Left renal cortex interstitium (tissue), 4 donors: ENCODE measurements around the gene GPC5. TPM values are rescaled to one million over a fixed set of nuclear protein-coding genes. Genes with fewer than 3 reads are reported as not detected.

Experiments
- DNase-seq, 4 donors: peaks; one replicate each; pipeline ENCODE4 v3.0.0-alpha.2; 2013; ENCODE audit warnings: low read depth in 4 of 4, low spot score in 2 of 4, missing footprints in 1 of 4
- polyA plus RNA-seq, 4 donors: library from polyadenylated mRNA; unstranded; fragments of 120-200 nt; gene quantifications; one replicate each; pipeline ENCODE4 v1.2.1, GENCODE V29; 2013; ENCODE audit not compliant: insufficient read length in 4 of 4

Gene GPC5
- polyA plus RNA-seq, 4 donors: 3.1 to 8.6 (median 3.8) TPM

DNA sequence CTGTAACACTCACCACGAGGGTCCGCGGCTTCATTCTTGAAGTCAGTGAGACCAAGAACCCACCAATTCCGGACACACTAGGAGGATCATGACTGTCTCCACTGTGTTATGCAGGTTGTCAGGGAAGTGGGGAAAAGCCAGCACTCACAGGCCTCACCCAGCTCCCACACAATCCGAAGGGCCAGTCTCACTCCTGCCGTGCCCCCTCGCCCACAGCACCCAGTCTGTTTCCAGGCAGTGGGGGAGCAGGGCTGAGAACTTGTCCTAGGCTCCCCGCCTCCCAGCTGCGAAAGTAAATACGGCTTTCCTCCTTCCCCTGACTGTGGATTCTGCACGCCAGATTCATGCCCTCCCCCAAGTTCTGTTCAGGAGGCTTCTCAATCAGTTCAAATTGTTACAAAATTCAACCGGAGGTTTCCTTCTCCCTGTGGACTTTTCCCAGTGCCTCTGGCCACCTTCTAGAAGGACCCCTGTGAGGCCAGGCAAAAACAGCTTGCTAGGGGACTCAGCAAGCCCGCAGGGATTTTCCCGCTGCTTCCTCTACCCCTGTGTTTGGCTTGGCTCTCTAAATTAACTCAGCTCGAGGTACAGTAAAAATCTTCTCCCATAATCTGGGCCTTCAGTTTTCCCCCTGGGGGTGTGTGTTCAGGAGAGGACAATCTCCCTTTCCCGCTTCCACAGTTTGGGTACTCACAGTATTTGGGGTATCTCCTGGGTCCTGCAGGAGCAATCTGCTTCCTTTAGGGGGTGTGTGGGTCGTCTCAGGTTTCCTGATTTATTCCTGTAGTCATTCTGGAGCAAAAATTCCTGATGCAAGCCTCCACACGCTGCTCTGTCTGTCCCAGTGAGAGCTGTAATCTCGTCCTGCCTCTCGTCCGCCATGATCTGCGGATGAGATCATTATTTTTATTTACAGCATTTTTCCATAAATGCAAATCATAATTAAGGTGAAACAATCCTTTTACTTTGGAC, 899.8 kb downstream of the GPC5 start:
- no peak for DNase-seq

DNA sequence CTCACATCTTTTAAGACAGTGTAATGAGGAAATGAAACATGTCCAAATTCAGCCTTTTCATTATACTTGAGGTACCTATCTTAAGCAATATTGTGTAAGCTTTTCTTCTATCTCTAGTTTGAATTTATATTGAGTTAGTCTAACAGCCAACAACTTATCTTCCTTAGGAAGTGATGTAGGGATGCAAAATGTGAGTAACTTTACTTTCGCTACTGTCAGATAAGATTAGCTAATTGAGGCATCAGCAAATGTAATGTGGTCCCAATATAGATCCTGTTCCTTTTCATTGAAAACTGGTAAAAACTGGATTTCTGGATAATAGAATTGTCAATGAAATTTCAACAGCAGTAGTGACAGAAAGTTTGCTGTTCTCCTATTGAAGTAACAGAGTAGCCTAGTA, 902.2 kb downstream of the GPC5 start:
- DNase-seq: no peak

DNA sequence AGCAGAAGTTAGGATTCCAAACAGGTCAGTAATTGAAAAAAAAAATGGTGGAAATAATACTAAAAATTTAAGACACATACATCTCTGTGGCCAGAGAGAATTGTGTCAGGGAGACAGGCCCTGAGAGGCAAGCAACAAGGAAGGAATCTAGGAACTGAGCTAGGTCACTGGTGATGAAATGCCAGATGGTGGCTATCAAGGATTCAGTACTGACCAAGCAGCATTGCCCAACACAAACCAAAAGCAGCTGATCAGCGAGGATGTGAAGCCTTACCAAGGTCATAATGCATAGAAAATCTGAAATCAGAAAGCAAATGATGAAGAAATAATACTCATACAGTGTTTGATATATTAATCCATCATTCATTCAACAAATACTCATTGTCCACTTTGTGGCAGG, 905.0 kb downstream of the GPC5 start:
- DNase-seq: no peak

DNA sequence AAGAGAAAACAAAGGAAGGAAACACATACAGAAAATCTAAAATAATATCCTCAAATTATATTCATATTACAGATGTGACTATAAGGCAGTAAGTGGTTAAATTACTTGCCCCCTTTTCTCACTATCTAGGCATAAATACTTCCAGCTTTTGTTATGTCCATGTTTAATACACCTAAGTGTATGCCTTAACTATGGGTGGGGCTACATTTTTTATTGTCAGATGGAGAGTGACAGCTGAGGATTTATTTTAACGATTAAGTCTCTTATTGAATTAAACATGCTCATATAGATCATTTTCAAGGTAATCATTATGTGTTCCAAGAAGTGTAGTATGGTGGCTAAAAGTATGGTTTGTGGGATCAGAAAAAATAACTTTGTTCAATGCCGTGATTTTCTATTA, 909.3 kb downstream of the GPC5 start:
- no peak for DNase-seq

DNA sequence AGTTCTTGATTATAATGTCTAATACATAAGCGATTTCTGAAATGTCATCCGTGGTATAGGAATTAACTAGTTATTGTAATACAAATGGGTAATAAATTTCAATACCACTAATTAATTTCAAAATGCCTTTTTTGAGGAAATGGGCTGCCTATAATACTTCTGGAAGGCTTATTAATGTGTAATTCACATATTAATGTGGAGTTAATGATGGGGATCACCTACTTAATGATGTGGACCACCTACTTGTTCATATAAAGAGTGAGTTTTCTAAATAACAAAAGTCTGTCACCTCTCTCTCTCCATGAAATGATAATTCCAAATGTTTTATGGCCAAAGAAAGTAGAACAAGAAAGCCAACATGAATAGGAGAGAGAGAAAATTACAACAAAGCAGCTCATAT, 914.4 kb downstream of the GPC5 start:
- DNase-seq: no peak

DNA sequence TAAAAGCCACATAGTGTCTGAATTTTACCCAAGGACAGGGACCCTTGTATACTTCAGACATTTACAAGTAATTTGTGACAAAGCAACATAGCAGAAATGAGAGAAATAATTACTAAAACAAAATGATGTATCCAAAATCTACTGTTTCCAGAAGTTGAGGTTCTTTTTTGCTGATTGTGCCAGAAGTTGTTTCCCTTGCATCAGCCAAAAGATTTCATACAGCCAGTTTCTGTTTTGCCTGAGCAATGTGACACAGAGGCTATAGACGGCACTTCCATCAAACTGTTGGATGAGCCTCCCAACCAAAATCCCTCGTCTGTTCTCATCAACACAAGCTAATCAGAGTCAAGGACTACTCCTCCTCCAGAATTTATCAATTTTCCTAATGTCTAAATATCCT, 915.0 kb downstream of the GPC5 start:
- DNase-seq: no peak

DNA sequence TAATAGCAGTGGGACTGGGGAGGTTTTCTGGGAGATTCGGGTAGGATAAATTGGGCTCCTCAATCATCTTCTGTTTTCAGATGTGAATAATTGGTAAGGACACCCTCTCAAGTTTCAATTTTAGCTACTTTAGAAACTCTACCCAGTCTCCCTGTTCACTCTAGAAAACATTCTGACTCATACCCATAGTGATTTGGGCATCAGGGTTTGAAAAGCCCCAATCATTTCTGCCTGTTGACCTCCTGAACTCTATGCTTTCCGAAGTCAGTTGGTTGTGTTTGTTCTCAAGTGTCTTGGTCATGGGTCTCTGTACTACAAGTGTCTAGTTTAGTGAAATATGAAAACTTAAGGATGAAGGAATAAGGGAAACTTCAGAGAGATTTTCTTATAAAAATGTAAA, 916.8 kb downstream of the GPC5 start:
- no peak for DNase-seq

DNA sequence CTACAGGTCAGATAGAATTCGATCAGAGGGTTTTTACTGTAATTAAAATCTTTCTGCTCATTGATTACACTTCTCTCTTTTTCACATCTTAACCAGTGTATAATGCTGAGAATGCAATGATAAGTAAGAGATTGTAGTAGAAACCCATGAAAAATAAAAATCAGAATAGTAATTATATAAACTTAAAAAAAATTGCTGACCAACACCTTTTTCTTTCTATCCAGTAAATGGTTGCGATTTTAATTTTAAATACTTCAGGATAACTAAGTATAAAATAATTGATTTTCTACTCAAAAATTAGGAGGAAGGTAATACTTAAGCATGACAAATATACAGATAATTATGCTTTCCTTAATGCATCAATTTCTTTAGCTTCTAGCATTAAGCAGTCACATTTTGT, 917.6 kb downstream of the GPC5 start:
- DNase-seq: no peak

DNA sequence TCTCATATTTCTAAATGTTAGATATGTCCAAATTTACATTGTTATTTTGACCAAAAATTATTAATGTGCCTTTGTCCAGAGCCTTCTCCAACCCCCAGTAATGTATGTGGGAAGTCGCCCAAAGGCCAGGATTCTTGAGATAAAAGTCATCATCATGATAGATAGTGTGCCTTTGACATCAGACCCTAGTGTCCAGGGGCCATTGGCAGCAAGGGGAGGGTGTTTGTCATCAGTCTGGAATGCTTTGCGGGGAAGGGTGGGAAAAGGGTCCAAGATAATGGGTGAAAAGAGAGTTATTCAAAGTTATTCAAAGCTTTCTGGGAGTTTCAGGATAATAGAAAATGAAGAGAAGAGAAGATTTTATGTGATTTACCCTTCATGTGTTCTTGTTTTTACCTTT, 918.6 kb downstream of the GPC5 start:
- no peak for DNase-seq

DNA sequence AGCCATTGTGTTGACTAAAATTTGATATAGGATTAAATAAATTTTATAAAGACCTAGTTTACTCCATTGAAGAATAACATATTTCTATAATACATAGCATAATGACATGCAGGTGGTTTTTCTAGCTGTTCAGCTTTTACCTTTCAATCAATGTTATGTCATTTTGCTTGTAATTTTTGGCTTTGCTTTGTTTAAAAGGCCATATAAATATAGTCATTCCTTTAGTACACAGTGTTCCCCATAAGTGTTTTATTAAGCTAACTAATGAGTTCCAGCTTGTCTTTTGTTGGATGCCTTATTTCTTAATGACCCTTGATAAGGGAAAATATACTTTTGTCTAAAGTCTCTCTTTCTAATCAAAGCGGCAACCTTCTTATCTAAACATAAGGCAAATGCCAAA, 921.9 kb downstream of the GPC5 start:
- DNase-seq: no peak

DNA sequence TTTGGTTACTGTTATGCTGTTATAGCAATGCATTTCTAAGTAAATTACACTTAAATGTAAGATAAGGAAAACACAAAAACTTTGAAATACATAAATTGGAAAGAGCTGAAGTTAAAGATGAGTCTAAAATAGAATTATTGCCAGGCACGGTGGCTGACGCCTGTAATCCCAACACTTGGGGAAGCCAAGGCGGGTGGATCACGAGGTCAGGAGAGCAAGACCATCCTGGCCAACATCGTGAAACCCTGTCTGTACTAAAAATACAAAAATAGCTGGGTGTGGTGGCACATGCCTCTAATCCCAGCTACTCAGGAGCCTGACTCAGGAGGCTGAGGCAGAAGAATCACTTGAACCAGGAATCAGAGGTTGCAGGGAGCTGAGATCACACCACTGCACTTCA, 922.8 kb downstream of the GPC5 start:
- no peak for DNase-seq

DNA sequence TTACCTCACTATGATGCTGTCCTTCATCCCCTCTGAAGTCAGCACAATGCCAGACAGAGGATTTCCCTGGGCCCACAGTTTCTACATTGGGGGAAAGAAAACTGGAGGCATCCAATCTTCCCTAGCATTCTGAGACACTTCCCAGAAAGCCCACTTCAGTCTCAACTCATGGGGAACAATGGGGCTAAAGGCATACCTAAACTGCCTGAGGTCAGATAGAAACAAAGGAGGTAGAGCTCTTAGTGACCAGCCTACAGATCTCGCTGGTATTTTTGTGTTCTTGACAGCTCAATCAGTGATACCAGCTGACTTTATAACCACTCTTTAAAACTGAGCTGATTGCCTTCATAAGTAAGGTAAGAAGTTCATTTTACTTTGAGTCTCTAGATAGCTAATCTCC, 947.2 kb downstream of the GPC5 start:
- DNase-seq: no peak

DNA sequence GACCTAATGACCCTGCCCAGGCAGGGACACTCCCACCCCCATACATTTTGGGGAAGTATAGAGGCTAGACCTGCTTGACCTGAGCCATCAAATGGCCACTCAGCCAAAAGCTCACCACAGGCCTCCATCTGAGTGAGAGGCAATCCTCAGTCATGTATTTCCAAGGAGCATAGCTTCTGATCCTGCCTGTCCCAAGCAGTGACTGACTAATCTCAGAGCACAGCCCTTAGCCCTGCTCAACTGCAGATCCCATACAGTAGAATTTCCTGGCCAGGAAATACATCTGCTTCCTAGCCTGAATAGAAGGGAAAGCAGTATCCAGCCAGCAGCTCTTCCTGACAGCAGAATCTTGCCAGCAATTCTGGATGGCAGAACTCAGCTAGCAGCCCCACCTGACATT, 947.6 kb downstream of the GPC5 start:
- no peak for DNase-seq

DNA sequence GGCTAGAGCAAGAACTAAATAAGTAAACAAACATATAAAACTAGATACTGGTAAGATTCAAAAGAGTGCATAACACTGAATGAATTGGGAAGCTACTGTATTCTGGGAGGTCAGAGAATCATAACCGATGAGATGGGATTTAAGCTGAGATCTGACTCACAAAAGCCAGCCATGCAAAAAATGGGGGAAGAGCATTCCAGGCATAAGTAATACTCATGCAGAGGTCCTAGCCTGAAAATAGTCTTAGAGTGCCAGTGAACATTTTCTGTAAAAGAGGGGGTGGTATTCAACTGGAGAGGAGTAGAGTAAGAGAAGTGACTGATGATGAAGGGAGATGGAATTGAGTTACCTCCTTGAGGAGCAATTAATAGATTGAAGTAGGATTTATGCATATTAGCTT, 956.2 kb downstream of the GPC5 start:
- DNase-seq: no peak

DNA sequence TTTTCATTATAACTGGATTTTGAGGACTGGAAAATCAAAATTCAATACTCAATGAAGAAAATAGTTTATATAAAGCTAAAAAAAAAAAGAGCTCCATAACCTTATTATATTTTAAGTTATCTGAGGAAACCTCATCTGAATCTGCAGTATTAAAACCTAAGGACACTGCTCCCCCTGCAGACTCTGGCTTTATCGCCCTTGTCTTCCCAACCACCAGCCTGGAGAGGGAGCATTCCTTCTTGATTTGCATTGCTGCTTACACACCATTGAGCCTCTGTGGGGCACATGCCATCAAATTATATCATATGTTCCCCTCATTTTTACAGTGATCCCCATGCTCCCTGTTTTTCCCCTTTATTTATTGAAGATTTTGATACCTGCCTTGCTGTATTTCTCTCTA, 956.8 kb downstream of the GPC5 start:
- DNase-seq: no peak

DNA sequence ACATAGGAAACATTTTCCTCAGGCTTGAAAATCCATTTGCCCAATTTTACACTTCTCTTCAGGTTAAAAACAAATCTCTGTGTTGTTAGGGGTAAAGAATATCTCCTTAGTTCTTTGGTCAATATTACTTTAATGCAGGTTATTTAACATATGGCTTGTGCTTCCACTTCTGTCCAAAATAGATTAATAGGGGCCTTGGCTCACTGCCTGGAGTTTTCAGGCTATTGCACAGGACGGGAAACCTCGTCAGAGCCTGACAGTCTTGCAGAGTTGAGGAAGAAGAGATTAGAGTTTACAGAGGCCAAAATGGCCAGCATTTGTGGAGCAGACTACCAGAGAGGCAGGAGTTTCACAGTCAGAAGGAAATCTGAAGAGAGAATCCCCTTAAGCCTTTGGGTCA, 964.3 kb downstream of the GPC5 start:
- DNase-seq: peak; percentile 7 to 32 (median 17)

DNA sequence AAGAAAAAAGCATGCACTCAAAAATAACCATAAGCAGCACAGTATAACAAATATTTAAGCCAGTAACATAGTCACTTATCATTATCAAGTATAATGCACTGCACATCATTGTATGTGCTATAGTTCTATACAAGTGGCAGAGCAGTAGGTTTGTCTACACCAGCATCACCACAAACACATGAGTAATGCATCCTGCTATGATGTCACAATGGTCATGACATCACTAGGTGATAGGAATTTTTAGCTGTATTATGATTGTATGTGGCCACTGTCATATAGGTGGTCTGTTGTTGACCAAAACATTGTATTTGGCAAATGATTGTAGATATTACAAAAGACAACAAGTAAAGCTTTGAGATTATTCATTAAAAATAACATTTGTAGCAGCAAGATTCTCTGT, 967.5 kb downstream of the GPC5 start:
- no peak for DNase-seq

DNA sequence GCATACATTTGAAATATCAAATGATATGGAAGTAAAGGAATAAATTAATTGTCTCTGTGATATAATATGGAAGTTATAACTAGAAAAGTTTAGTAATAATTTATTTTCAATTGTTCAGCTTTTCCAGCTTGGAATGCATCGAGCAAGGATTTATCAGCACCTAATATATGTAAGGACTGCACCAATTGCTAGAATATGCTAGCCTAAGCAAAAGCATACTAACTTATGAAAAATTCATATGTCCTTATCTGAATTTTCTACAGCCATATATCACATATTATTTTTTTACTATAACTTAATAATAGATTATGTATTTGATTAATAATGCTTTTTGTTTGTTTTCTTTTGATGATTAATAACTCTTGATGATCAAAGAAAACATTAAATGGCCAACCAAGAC, 979.0 kb downstream of the GPC5 start:
- no peak for DNase-seq

DNA sequence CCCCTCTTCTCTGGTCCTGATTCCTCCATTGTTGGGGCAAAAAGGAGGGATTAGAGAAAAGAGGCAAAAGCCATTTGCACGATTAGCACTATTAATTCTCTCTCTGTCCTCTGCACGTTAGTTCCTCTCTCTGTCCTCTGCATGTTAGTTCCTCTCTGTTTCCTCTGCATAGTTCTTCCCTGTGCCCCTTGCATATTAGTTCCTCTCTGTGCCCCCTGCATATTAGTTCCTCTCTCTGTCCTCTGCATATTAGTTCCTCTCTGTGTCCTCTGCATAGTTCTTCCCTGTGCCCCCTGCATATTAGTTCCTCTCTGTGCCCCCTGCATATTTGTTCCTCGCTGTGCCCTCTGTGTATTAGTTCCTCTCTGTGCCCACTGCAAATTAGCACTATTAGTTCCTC, 981.0 kb downstream of the GPC5 start:
- DNase-seq: no peak

DNA sequence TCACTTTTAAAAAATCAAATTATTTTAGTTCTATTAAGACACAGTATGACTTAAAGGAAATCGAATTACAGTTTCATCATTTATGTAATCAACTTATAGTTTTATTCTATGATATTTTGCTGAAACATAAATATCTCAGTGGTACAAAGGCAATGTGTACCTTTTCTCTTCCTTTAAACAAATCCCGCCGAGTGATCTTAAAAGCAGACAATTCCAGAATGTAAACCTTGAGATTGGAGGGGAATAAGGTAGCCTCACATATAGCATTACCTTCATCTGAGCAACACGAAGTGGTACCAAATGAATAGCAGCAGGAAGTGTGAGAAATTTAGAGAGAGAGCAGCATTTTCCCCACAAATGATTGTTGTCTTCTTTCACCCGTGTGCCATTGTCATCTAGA, 986.0 kb downstream of the GPC5 start:
- DNase-seq: no peak

DNA sequence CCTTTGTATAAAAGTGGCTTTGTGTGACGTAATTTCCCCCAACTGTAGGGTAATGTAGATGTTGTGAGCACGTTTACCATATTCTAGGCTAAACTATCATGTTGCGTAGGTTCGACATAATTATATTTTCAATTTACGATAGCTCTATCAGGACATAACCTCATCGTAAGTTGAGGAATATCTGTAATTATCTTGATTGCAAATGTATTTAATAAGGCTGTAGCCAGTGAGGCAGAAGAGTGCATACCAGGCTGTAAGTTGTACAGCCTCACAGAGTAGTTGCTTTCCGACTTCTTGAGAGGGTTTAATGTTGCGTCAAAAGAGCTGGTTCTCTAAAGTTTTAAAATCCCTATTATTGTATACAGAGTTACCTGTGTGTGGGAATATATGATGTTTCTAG, 988.8 kb downstream of the GPC5 start:
- DNase-seq: no peak

DNA sequence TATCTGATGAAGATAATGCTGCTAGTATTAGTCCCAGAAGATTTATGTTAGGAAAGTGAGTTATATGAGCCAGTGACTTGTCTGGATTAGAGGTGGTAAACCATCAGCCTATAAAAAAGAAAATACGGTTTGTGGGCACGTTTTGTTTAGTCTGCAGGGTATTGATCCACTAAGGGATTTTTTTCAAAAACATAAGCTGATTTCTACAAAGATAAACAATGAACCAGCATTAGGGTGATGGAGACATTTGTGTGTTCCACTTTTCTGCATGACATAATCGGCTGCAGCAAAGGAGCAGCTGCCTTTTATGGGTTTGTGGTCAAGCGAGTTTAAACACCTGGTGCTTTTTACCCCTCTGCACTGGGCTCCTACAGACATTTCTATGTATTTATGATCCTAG, 991.8 kb downstream of the GPC5 start:
- DNase-seq: peak in 1 of 4 donors; percentile 2

DNA sequence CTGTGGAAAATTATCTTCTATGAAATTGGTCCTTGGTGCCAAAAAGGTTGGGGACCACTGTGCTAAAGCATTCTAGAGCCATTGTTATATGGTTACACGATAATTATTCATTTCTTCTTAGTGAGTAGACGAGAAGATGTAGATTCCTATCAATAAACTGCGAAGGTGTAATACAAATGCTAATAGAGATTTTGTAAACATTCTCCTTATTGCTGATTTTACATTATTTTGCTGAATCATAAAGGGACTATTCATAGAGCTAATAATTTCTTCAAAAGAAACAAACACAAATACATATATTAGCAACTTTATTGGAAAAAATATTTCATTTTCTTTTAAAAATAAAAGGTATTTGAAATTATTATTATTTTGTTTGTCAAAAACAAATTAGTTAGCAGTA, 1005.2 kb downstream of the GPC5 start:
- no peak for DNase-seq
